ENCODE data around the gene KCNAB3.

DNA sequence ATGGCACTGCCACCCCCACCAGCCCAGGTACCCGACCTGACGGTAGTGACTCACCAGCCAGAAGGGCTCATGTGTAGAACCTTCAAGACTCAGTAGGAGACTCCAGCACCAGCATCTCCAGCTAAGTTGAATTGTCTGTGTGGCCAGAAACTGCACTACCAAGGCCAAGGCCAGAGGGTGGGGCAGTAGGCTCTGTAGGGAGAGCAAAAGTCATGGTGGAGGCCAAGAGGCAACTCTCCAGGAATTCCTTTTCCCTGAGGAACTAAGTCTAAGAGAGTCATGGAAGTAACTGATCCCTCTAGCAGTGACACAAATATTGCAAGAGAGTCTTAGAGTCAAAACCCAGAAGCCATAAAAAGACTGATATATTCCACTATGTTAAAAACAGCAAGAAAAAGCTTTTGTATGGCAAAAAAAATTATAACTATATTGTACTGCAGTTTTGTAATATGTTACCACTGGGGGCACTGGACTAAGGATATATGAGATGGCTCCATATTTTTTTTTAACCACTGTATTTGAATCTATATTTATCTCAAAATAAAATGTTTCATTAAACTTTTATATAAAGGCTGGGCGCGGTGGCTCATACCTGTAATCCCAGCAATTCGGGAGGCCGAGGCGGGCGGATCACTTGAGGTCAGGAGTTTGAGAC lies 42.6 kb upstream of the KCNAB3 start:
- TF ChIP-seq, protein P1, sequence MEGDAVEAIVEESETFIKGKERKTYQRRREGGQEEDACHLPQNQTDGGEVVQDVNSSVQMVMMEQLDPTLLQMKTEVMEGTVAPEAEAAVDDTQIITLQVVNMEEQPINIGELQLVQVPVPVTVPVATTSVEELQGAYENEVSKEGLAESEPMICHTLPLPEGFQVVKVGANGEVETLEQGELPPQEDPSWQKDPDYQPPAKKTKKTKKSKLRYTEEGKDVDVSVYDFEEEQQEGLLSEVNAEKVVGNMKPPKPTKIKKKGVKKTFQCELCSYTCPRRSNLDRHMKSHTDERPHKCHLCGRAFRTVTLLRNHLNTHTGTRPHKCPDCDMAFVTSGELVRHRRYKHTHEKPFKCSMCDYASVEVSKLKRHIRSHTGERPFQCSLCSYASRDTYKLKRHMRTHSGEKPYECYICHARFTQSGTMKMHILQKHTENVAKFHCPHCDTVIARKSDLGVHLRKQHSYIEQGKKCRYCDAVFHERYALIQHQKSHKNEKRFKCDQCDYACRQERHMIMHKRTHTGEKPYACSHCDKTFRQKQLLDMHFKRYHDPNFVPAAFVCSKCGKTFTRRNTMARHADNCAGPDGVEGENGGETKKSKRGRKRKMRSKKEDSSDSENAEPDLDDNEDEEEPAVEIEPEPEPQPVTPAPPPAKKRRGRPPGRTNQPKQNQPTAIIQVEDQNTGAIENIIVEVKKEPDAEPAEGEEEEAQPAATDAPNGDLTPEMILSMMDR (conservative IDR thresholded peaks at IDR 0.05 in 1 of 2, IDR thresholded peaks at IDR 0.05 in 1 of 2; ENCODE audit: low read depth in 1 of 2, low read length in 2 of 2) = peak in 1 of 2 donors; percentile 19
- TF ChIP-seq EZH2 (IDR thresholded peaks at IDR 0.05; ENCODE audit: low read length, missing control alignments) = no peak
